DND-41 (cell line): ENCODE results near the gene ACOXL.

Experiments used
- CTCF ChIP-seq: IDR thresholded peaks from 2 replicates; pipeline ENCODE4 v1.5.1; 2012; ENCODE audit warnings: borderline replicate concordance, low read length, moderate library complexity, mild to moderate bottlenecking; ENCODE audit not compliant: poor library complexity, severe bottlenecking; ENCODE audit errors: extremely low read depth
- EZH2 ChIP-seq: IDR thresholded peaks from 3 replicates; pipeline ENCODE4 v1.6.1; 2012; ENCODE audit warnings: borderline replicate concordance, low read depth, mild to moderate bottlenecking, moderate library complexity, low read length, inconsistent platforms; ENCODE audit not compliant: severe bottlenecking

- TF ChIP-seq CTCF (no peak), EZH2 (no peak)
These were observed 401.7 kb downstream of the ACOXL start for GRCh38 chr2:111134055-111134454.
